ENCODE data around the gene LDLRAD4. TPM values are rescaled to one million over a fixed set of nuclear protein-coding genes. Genes with fewer than 3 reads are reported as not detected.

LDLRAD4 gene
- total and polyA plus RNA-seq, 2 experiments from 2014 or later, result 0.73 to 1.9 TPM

DNA sequence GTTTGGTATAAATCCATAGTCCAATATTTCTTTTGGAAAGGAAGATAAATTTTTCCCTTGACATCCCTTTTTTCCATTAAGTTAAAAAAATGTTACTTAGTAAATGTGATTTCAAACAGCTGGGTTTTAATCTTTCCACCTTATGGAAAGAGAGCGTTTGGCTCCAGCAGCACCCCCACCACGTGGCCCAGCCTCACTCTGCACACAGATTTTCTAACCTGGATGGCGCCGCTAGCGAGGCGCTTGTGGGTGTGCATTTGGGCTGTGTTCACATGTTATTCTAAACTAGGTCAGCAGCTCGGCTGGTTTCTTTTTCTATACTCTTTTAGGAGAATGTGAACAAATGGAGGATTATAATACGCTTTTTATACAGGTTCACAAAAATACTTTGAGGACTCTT is 218.0 kb downstream of the LDLRAD4 start (continued):
- TF ChIP-seq, protein P1, sequence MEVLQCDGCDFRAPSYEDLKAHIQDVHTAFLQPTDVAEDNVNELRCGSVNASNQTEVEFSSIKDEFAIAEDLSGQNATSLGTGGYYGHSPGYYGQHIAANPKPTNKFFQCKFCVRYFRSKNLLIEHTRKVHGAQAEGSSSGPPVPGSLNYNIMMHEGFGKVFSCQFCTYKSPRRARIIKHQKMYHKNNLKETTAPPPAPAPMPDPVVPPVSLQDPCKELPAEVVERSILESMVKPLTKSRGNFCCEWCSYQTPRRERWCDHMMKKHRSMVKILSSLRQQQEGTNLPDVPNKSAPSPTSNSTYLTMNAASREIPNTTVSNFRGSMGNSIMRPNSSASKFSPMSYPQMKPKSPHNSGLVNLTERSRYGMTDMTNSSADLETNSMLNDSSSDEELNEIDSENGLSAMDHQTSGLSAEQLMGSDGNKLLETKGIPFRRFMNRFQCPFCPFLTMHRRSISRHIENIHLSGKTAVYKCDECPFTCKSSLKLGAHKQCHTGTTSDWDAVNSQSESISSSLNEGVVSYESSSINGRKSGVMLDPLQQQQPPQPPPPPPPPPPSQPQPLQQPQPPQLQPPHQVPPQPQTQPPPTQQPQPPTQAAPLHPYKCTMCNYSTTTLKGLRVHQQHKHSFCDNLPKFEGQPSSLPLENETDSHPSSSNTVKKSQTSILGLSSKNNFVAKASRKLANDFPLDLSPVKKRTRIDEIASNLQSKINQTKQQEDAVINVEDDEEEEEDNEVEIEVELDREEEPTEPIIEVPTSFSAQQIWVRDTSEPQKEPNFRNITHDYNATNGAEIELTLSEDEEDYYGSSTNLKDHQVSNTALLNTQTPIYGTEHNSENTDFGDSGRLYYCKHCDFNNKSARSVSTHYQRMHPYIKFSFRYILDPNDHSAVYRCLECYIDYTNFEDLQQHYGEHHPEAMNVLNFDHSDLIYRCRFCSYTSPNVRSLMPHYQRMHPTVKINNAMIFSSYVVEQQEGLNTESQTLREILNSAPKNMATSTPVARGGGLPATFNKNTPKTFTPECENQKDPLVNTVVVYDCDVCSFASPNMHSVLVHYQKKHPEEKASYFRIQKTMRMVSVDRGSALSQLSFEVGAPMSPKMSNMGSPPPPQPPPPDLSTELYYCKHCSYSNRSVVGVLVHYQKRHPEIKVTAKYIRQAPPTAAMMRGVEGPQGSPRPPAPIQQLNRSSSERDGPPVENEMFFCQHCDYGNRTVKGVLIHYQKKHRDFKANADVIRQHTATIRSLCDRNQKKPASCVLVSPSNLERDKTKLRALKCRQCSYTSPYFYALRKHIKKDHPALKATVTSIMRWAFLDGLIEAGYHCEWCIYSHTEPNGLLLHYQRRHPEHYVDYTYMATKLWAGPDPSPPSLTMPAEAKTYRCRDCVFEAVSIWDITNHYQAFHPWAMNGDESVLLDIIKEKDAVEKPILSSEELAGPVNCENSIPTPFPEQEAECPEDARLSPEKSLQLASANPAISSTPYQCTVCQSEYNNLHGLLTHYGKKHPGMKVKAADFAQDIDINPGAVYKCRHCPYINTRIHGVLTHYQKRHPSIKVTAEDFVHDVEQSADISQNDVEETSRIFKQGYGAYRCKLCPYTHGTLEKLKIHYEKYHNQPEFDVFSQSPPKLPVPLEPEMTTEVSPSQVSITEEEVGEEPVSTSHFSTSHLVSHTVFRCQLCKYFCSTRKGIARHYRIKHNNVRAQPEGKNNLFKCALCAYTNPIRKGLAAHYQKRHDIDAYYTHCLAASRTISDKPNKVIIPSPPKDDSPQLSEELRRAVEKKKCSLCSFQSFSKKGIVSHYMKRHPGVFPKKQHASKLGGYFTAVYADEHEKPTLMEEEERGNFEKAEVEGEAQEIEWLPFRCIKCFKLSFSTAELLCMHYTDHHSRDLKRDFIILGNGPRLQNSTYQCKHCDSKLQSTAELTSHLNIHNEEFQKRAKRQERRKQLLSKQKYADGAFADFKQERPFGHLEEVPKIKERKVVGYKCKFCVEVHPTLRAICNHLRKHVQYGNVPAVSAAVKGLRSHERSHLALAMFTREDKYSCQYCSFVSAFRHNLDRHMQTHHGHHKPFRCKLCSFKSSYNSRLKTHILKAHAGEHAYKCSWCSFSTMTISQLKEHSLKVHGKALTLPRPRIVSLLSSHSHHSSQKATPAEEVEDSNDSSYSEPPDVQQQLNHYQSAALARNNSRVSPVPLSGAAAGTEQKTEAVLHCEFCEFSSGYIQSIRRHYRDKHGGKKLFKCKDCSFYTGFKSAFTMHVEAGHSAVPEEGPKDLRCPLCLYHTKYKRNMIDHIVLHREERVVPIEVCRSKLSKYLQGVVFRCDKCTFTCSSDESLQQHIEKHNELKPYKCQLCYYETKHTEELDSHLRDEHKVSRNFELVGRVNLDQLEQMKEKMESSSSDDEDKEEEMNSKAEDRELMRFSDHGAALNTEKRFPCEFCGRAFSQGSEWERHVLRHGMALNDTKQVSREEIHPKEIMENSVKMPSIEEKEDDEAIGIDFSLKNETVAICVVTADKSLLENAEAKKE (CRISPR knock-in tag; IDR thresholded peaks at IDR 0.05), result no peak
- TF ChIP-seq, protein P2, sequence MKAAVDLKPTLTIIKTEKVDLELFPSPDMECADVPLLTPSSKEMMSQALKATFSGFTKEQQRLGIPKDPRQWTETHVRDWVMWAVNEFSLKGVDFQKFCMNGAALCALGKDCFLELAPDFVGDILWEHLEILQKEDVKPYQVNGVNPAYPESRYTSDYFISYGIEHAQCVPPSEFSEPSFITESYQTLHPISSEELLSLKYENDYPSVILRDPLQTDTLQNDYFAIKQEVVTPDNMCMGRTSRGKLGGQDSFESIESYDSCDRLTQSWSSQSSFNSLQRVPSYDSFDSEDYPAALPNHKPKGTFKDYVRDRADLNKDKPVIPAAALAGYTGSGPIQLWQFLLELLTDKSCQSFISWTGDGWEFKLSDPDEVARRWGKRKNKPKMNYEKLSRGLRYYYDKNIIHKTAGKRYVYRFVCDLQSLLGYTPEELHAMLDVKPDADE (IDR thresholded peaks at IDR 0.05), result no peak
- no peak for TF ChIP-seq JUNB (IDR thresholded peaks at IDR 0.05; ENCODE audit: unreplicated experiment)
- TF ChIP-seq EZH2phosphoT487 (IDR thresholded peaks at IDR 0.05; ENCODE audit: unreplicated experiment), result no peak
- no peak for TF ChIP-seq ZNF114 (CRISPR knock-in tag; IDR thresholded peaks at IDR 0.05)

DNA sequence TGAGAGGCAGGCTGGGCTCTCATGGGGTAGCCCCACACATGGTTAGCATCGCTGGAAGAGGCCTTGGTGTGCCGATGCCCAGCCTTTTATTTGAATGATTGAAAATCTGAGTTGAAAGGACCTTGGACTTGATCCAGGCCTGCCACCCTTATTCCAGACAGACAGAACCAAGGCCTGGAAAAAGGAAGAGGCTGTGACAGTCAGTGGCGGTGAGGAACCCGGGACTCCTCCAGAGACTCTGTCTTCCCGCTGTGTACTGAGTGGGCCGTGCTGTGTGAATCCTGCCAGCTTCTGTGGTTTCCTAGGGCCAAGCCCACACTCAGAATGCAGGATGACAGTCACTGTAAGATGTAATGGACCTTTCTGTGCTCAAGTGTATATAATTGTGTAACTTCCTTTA is 218.5 kb downstream of the LDLRAD4 start:
- Mint-ChIP-seq H3K27me3 (ENCODE audit: insufficient read depth, low read depth, poor library complexity) (no peaks in the 10 kb centered on the region), H3K36me3 (ENCODE audit: low read depth) (no peaks in the 10 kb centered on the region), H3K4me3 (no peak overlapping the region), H3K4me1 (peaks cover 15% of the 10 kb centered on the region), H3K27ac (no peak overlapping the region), H3K9me3 (no peaks in the 10 kb centered on the region)
- Histone ChIP-seq H2AFZ (no peak overlapping the region), H3K4me2 (no peak overlapping the region), H4K20me1 (replicated peaks; ENCODE audit: insufficient read depth) (no peaks in the 10 kb centered on the region), H3K36me3 (ENCODE audit: insufficient read depth) (no peaks in the 10 kb centered on the region), H3K27ac (ENCODE audit: low read depth) (0 out of 2 replicates have a peak overlapping the region, but pooled peaks have one; percentile 16), H3K79me2 (replicated peaks; ENCODE audit: insufficient read depth) (no peaks in the 10 kb centered on the region), H3K9me2 (ENCODE audit: insufficient read depth) (no peaks in the 10 kb centered on the region), H3K27me3 (ENCODE audit: insufficient read depth) (no peaks in the 10 kb centered on the region), H3F3A (replicated peaks; ENCODE audit: low read depth) (no peaks in the 10 kb centered on the region), H3K4me3 (no peak overlapping the region), H3K4me1 (ENCODE audit: insufficient read depth) (no peaks in the 10 kb centered on the region; the same call in 1 of the 2 replicates)
- ATAC-seq, result no peak
- no peak for DNase-seq (ENCODE audit: low spot score)
- TF ChIP-seq ZNF331 (CRISPR knock-in tag; IDR thresholded peaks at IDR 0.05; ENCODE audit: low read depth), result no peak
- TF ChIP-seq, protein P3, sequence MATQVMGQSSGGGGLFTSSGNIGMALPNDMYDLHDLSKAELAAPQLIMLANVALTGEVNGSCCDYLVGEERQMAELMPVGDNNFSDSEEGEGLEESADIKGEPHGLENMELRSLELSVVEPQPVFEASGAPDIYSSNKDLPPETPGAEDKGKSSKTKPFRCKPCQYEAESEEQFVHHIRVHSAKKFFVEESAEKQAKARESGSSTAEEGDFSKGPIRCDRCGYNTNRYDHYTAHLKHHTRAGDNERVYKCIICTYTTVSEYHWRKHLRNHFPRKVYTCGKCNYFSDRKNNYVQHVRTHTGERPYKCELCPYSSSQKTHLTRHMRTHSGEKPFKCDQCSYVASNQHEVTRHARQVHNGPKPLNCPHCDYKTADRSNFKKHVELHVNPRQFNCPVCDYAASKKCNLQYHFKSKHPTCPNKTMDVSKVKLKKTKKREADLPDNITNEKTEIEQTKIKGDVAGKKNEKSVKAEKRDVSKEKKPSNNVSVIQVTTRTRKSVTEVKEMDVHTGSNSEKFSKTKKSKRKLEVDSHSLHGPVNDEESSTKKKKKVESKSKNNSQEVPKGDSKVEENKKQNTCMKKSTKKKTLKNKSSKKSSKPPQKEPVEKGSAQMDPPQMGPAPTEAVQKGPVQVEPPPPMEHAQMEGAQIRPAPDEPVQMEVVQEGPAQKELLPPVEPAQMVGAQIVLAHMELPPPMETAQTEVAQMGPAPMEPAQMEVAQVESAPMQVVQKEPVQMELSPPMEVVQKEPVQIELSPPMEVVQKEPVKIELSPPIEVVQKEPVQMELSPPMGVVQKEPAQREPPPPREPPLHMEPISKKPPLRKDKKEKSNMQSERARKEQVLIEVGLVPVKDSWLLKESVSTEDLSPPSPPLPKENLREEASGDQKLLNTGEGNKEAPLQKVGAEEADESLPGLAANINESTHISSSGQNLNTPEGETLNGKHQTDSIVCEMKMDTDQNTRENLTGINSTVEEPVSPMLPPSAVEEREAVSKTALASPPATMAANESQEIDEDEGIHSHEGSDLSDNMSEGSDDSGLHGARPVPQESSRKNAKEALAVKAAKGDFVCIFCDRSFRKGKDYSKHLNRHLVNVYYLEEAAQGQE (IDR thresholded peaks at IDR 0.05; ENCODE audit: unreplicated experiment), result no peak
- TF ChIP-seq EZH2 (IDR thresholded peaks at IDR 0.05; ENCODE audit: low read depth, unreplicated experiment), result no peak
- TF ChIP-seq CREB1 (CRISPR knock-in tag; IDR thresholded peaks at IDR 0.05; ENCODE audit: low read depth), result no peak
- TF ChIP-seq EZH2phosphoT487 (IDR thresholded peaks at IDR 0.05; ENCODE audit: unreplicated experiment), result no peak
- TF ChIP-seq POLR2AphosphoS5 (IDR thresholded peaks at IDR 0.05; ENCODE audit: low read depth), result no peak
- TF ChIP-seq NANOG (IDR thresholded peaks at IDR 0.05; ENCODE audit: borderline replicate concordance), result no peak
- TF ChIP-seq, protein P2 (IDR thresholded peaks at IDR 0.05), result no peak
- TF ChIP-seq JUNB (IDR thresholded peaks at IDR 0.05; ENCODE audit: unreplicated experiment), result no peak

All from GM23338 (cell line).